Astrocyte of the cerebellum (primary cell): ENCODE data around the gene RAB3C.

ENCODE experiments used
- DNase-seq: peaks from one replicate; pipeline ENCODE4 v3.0.0-alpha.2; 2011; ENCODE audit warnings: low read depth
- H3K4me3 ChIP-seq: 2 replicates; pipeline ENCODE4 v1.5.1; 2011; ENCODE audit warnings: mild to moderate bottlenecking, low read depth, low read length, moderate library complexity
- CTCF ChIP-seq: IDR thresholded peaks from 2 replicates; pipeline ENCODE4 v1.5.1; 2012; ENCODE audit warnings: low read length, low read depth, moderate library complexity, mild to moderate bottlenecking; ENCODE audit errors: missing control alignments
- in situ Hi-C: cut with HindIII; loops from 2 replicates; pipeline ENCODE4 v1.10.0; 2017; ENCODE audit warnings: low sequenced_read_pairs

The RAB3C gene

GRCh38 chr5:58786035-58786434 is 203.2 kb downstream of the RAB3C start:
- in situ Hi-C loops, result no loop called here
- no peak for DNase-seq

GRCh38 chr5:58786711-58787303 is 203.9 kb downstream of the RAB3C start:
- DNase-seq, result no peak
- in situ Hi-C loops, result no loop called here
- H3K4me3 ChIP-seq, result no peak overlapping the region
- TF ChIP-seq CTCF, result no peak

More at GRCh38 chr5:58786035-58786434, 203.2 kb downstream of the RAB3C start:
- TF ChIP-seq CTCF, result no peak
- no peak overlapping the region for H3K4me3 ChIP-seq

GRCh38 chr5:58787987-58788386 is 205.1 kb downstream of the RAB3C start:
- no peak for DNase-seq
- TF ChIP-seq CTCF, result no peak
- in situ Hi-C loops, result no loop called here
- no peak overlapping the region for H3K4me3 ChIP-seq

- no peak for TF ChIP-seq CTCF
- DNase-seq, result no peak
- no peak overlapping the region for H3K4me3 ChIP-seq
- in situ Hi-C loops, result no loop called here
These were observed 211.2 kb downstream of the RAB3C start for GRCh38 chr5:58793888-58794657.

DNA sequence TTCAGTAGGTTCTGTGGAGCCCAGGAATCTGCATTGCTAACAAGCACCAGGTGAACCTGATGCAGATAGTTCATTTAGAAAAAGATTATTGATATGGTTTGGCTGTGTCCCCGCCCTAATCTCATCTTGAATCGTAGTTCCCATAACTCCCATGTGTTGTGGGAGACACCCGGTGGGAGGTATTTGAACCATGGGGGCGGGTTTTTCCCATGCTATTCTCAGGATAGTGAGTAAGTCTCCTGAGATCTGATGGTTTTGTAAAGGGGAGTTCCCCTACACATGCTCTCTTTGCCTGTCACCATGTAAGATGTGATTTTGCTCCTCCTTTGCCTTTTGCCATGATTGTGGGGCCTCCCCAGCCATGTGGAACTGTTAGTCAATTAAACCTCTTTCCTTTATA is 212.0 kb downstream of the RAB3C start:
- no peak for DNase-seq
- no peak overlapping the region for H3K4me3 ChIP-seq
- TF ChIP-seq CTCF, result no peak
- in situ Hi-C loops, result no loop called here

DNA sequence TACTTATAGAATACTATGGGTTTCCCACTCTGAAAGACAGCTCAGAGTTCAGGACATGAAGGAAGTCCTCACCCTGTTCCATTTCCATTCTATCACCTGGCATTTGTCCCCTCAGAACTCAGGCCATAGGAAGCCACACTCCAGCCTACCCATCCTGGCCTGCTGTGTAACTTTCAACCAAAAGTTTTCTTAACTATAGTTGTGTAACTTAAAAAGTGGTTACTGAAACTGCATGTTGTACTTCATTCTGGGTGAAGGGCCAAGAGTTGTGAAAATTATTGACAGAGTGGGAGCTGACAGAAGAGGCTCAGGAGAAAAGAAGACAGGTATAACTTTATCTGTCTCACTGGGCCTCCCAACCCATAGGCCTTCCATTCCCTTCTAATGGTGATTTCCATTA is 212.5 kb downstream of the RAB3C start:
- no peak for TF ChIP-seq CTCF

More for the DNA sequence above, 212.5 kb downstream of the RAB3C start:
- no peak overlapping the region for H3K4me3 ChIP-seq
- in situ Hi-C loops, result no loop called here
- DNase-seq, result no peak
